GM23338 (cell line): ENCODE data around the gene ARL13A. TPM values are rescaled to one million over a fixed set of nuclear protein-coding genes. Genes with fewer than 3 reads are reported as not detected.

Experiments
- ATAC-seq: fragments of 200-7000 bp; cut with Tn5 transposase; 3 replicates; pipeline ENCODE4 v1.9.1; 2020
- DNase-seq: peaks from one replicate; pipeline ENCODE4 v3.0.0-alpha.2; 2015; ENCODE audit warnings: low spot score
- H2AFZ ChIP-seq: fragments of 200-600 bp; sonication (generic); 2 replicates; pipeline ENCODE4 v1.8.0; 2016; ENCODE audit warnings: antibody characterized with exemption, mild to moderate bottlenecking, moderate library complexity
- H3F3A ChIP-seq: fragments of 200-600 bp; sonication (generic); replicated peaks from 2 replicates; pipeline ENCODE4 v1.8.0; 2017; ENCODE audit warnings: antibody characterized with exemption, mixed run types, low read depth
- H3K27ac ChIP-seq: fragments of 200-600 bp; sonication (generic); 2 replicates; pipeline ENCODE4 v1.6.1; 2016; ENCODE audit warnings: low read depth
- H3K27me3 ChIP-seq: fragments of 200-600 bp; sonication (generic); 2 replicates; pipeline ENCODE4 v1.8.0; 2016; ENCODE audit warnings: mild to moderate bottlenecking, mixed run types, moderate library complexity; ENCODE audit not compliant: insufficient read depth
- H3K36me3 ChIP-seq: fragments of 200-600 bp; sonication (generic); 2 replicates; pipeline ENCODE4 v1.8.0; 2016; ENCODE audit warnings: mild to moderate bottlenecking; ENCODE audit not compliant: insufficient read depth
- H3K4me1 ChIP-seq: fragments of 200-600 bp; sonication (generic); 2 replicates; pipeline ENCODE4 v1.8.0; 2016; ENCODE audit warnings: mild to moderate bottlenecking, moderate library complexity; ENCODE audit not compliant: insufficient read depth
- H3K4me2 ChIP-seq: fragments of 200-600 bp; sonication (generic); 2 replicates; pipeline ENCODE4 v1.7.1; 2017; ENCODE audit warnings: mixed run types
- H3K4me3 ChIP-seq: fragments of 200-600 bp; sonication (generic); 2 replicates; pipeline ENCODE4 v1.6.1; 2016; ENCODE audit warnings: mixed run types
- H3K79me2 ChIP-seq: fragments of 200-600 bp; sonication (generic); replicated peaks from 2 replicates; pipeline ENCODE4 v1.8.0; 2017; ENCODE audit warnings: mild to moderate bottlenecking; ENCODE audit not compliant: insufficient read depth
- H3K9me2 ChIP-seq: fragments of 200-600 bp; sonication (generic); 2 replicates; pipeline ENCODE4 v1.8.0; 2017; ENCODE audit not compliant: insufficient read depth
- H4K20me1 ChIP-seq: fragments of 200-600 bp; sonication (generic); replicated peaks from 2 replicates; pipeline ENCODE4 v1.8.0; 2017; ENCODE audit warnings: mild to moderate bottlenecking; ENCODE audit not compliant: insufficient read depth
- H3K27ac Mint-ChIP-seq: 2 replicates; pipeline ENCODE4 v1.8.0; 2020; ENCODE audit warnings: inconsistent platforms, mild to moderate bottlenecking, moderate library complexity, mixed read lengths
- H3K27me3 Mint-ChIP-seq: 3 replicates; pipeline ENCODE4 v1.8.0; 2022; ENCODE audit warnings: low read depth, mild to moderate bottlenecking, moderate library complexity, mixed read lengths, inconsistent platforms; ENCODE audit not compliant: insufficient read depth, poor library complexity
- H3K36me3 Mint-ChIP-seq: 3 replicates; pipeline ENCODE4 v1.8.0; 2021; ENCODE audit warnings: low read depth, mild to moderate bottlenecking, inconsistent platforms, moderate library complexity, mixed read lengths
- H3K4me1 Mint-ChIP-seq: 3 replicates; pipeline ENCODE4 v1.8.0; 2020; ENCODE audit warnings: mild to moderate bottlenecking, inconsistent platforms, mixed read lengths
- H3K4me3 Mint-ChIP-seq: 3 replicates; pipeline ENCODE4 v1.8.0; 2021; ENCODE audit warnings: moderate library complexity, mild to moderate bottlenecking, inconsistent platforms, mixed read lengths
- H3K9me3 Mint-ChIP-seq: 3 replicates; pipeline ENCODE4 v1.8.0; 2020; ENCODE audit warnings: moderate library complexity, mild to moderate bottlenecking, inconsistent platforms, mixed read lengths
- CREB1 ChIP-seq: fragments of 250-450 bp; sonication (Bioruptor Pico); IDR thresholded peaks from 2 replicates; pipeline ENCODE4 v1.5.0; 2020; ENCODE audit warnings: low read depth, mild to moderate bottlenecking, moderate library complexity
- EZH2 ChIP-seq: fragments of 200-600 bp; sonication (generic); IDR thresholded peaks from one replicate; pipeline ENCODE4 v1.8.0; 2017; ENCODE audit warnings: antibody characterized with exemption, mild to moderate bottlenecking, low read depth; ENCODE audit not compliant: unreplicated experiment
- EZH2phosphoT487 ChIP-seq: fragments of 200-600 bp; sonication (generic); IDR thresholded peaks from one replicate; pipeline ENCODE4 v1.8.1; 2018; ENCODE audit warnings: antibody characterized with exemption; ENCODE audit not compliant: unreplicated experiment
- JUNB ChIP-seq: IDR thresholded peaks from one replicate; pipeline ENCODE4 v1.6.1; 2016; ENCODE audit warnings: antibody characterized with exemption; ENCODE audit not compliant: unreplicated experiment
- NANOG ChIP-seq: IDR thresholded peaks from 2 replicates; pipeline ENCODE4 v1.6.1; 2016; ENCODE audit warnings: antibody characterized with exemption, borderline replicate concordance
- POLR2AphosphoS5 ChIP-seq: IDR thresholded peaks from 2 replicates; pipeline ENCODE4 v1.6.1; 2016; ENCODE audit warnings: antibody characterized with exemption, low read depth
- STAT1 ChIP-seq: IDR thresholded peaks from one replicate; pipeline ENCODE4 v1.6.1; 2016; ENCODE audit warnings: antibody characterized with exemption; ENCODE audit not compliant: unreplicated experiment
- ZNF331 ChIP-seq: fragments of 250-450 bp; sonication (Bioruptor Pico); IDR thresholded peaks from 2 replicates; pipeline ENCODE4 v1.5.0; 2020; ENCODE audit warnings: low read depth, mild to moderate bottlenecking, moderate library complexity
- polyA plus RNA-seq: library from polyadenylated mRNA; unstranded; fragments of >200 nt; fragmentation: Nextera tagmentation; extraction: Ambion mirVana; gene quantifications from 2 replicates; pipeline ENCODE4 v1.2.1, GENCODE V29; 2016
- total RNA-seq: library from RNA; depleted of rRNA; stranded (reverse); fragments of >200 nt; shearing (Covaris generic); gene quantifications from 2 replicates; pipeline ENCODE4 v1.2.3, GENCODE V29; 2014
- TF ChIP-seq, protein P1 (sequence below): fragments of 250-450 bp; sonication (Bioruptor Pico); IDR thresholded peaks from 2 replicates; pipeline ENCODE4 v1.5.0; 2020; ENCODE audit warnings: mild to moderate bottlenecking, moderate library complexity
- TF ChIP-seq, protein P2 (sequence below), 2 experiments: fragments of 200-600 bp in 1 of 2; sonication (generic) in 1 of 2; conservative IDR thresholded peaks; 2 replicates each; pipeline versions ENCODE4 v1.5.1 to v1.6.1; 2016 to 2017; ENCODE audit warnings: antibody characterized with exemption in 2 of 2, low read depth in 2 of 2, mild to moderate bottlenecking in 2 of 2, moderate library complexity in 1 of 2
- TF ChIP-seq, protein P3 (sequence below): IDR thresholded peaks from 2 replicates; pipeline ENCODE4 v1.6.1; 2016; ENCODE audit warnings: antibody characterized with exemption

Gene ARL13A
- total and polyA plus RNA-seq, 2 experiments from 2014 or later, result not detected

DNA sequence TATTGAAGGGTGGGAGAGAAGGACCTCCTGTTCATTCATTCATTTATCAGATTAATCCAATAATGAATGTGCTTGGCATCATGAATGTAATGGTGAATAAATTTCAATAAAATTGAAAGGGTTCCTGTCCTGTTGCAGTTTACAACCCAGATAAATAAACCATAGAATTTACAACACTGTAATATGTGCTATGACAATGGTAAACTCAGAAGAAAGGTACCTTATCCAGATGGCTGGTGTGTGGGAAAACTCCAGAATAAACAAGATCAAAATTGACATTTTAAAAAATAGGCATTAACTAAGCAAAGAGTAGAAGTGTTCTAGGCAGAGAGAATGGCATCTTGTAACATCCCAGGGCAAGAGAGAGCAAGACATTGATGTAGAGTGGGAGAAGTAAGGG is 15.3 kb downstream of the ARL13A start:
- no peaks in the 10 kb centered on the region for H3F3A ChIP-seq
- Mint-ChIP-seq H3K4me1 (no peaks in the 10 kb centered on the region), H3K36me3 (no peaks in the 10 kb centered on the region), H3K27me3 (no peaks in the 10 kb centered on the region), H3K27ac (no peak overlapping the region), H3K9me3 (no peaks in the 10 kb centered on the region), H3K4me3 (no peak overlapping the region)
- H2AFZ ChIP-seq, result no peak overlapping the region
- no peaks in the 10 kb centered on the region for H3K9me2 ChIP-seq
- ATAC-seq (no peak), DNase-seq (no peak)
- TF ChIP-seq STAT1, result no peak
- H3K36me3 ChIP-seq, result no peaks in the 10 kb centered on the region
- no peak overlapping the region for H3K4me2 ChIP-seq
- no peak overlapping the region for H3K4me3 ChIP-seq
- H4K20me1 ChIP-seq, result no peaks in the 10 kb centered on the region
- no peak overlapping the region for H3K27ac ChIP-seq
- no peaks in the 10 kb centered on the region for H3K27me3 ChIP-seq
- H3K4me1 ChIP-seq, result no peaks in the 10 kb centered on the region
- no peaks in the 10 kb centered on the region for H3K79me2 ChIP-seq

DNA sequence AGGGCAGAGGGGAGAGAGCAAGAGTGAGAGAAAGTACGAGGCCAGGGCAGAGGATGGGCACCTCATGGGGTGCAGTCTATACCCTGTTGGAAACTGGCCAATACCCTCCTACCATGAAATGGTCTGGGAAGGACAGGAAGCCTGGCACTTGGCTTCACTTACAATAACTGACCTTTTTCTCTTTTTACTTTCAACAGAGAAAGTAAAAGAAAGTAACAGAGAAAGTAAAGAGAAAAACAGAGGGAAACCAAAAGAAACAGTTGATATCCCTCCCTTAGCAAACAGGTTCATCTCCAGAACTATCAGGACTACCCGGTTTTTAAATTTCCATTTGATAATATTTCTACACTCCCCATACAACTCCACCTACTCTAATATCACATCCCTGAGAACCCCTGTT is 20.6 kb downstream of the ARL13A start:
- no peak overlapping the region for H2AFZ ChIP-seq
- H3K27ac ChIP-seq, result no peak overlapping the region
- DNase-seq (no peak), ATAC-seq (no peak)
- H3K36me3 Mint-ChIP-seq, result no peaks in the 10 kb centered on the region
- no peaks in the 10 kb centered on the region for H3K4me1 ChIP-seq
- no peaks in the 10 kb centered on the region for H3F3A ChIP-seq
- no peaks in the 10 kb centered on the region for H3K36me3 ChIP-seq
- no peak overlapping the region for H3K27ac Mint-ChIP-seq
- no peaks in the 10 kb centered on the region for H3K9me3 Mint-ChIP-seq
- H3K4me3 Mint-ChIP-seq, result no peak overlapping the region
- no peaks in the 10 kb centered on the region for H3K4me1 Mint-ChIP-seq
- H4K20me1 ChIP-seq, result no peaks in the 10 kb centered on the region
- H3K4me2 ChIP-seq, result no peak overlapping the region
- no peaks in the 10 kb centered on the region for H3K27me3 Mint-ChIP-seq
- no peak overlapping the region for H3K4me3 ChIP-seq
- H3K79me2 ChIP-seq, result no peaks in the 10 kb centered on the region
- no peaks in the 10 kb centered on the region for H3K27me3 ChIP-seq
- H3K9me2 ChIP-seq, result no peaks in the 10 kb centered on the region
- no peak for TF ChIP-seq STAT1
- TF ChIP-seq, protein P1, sequence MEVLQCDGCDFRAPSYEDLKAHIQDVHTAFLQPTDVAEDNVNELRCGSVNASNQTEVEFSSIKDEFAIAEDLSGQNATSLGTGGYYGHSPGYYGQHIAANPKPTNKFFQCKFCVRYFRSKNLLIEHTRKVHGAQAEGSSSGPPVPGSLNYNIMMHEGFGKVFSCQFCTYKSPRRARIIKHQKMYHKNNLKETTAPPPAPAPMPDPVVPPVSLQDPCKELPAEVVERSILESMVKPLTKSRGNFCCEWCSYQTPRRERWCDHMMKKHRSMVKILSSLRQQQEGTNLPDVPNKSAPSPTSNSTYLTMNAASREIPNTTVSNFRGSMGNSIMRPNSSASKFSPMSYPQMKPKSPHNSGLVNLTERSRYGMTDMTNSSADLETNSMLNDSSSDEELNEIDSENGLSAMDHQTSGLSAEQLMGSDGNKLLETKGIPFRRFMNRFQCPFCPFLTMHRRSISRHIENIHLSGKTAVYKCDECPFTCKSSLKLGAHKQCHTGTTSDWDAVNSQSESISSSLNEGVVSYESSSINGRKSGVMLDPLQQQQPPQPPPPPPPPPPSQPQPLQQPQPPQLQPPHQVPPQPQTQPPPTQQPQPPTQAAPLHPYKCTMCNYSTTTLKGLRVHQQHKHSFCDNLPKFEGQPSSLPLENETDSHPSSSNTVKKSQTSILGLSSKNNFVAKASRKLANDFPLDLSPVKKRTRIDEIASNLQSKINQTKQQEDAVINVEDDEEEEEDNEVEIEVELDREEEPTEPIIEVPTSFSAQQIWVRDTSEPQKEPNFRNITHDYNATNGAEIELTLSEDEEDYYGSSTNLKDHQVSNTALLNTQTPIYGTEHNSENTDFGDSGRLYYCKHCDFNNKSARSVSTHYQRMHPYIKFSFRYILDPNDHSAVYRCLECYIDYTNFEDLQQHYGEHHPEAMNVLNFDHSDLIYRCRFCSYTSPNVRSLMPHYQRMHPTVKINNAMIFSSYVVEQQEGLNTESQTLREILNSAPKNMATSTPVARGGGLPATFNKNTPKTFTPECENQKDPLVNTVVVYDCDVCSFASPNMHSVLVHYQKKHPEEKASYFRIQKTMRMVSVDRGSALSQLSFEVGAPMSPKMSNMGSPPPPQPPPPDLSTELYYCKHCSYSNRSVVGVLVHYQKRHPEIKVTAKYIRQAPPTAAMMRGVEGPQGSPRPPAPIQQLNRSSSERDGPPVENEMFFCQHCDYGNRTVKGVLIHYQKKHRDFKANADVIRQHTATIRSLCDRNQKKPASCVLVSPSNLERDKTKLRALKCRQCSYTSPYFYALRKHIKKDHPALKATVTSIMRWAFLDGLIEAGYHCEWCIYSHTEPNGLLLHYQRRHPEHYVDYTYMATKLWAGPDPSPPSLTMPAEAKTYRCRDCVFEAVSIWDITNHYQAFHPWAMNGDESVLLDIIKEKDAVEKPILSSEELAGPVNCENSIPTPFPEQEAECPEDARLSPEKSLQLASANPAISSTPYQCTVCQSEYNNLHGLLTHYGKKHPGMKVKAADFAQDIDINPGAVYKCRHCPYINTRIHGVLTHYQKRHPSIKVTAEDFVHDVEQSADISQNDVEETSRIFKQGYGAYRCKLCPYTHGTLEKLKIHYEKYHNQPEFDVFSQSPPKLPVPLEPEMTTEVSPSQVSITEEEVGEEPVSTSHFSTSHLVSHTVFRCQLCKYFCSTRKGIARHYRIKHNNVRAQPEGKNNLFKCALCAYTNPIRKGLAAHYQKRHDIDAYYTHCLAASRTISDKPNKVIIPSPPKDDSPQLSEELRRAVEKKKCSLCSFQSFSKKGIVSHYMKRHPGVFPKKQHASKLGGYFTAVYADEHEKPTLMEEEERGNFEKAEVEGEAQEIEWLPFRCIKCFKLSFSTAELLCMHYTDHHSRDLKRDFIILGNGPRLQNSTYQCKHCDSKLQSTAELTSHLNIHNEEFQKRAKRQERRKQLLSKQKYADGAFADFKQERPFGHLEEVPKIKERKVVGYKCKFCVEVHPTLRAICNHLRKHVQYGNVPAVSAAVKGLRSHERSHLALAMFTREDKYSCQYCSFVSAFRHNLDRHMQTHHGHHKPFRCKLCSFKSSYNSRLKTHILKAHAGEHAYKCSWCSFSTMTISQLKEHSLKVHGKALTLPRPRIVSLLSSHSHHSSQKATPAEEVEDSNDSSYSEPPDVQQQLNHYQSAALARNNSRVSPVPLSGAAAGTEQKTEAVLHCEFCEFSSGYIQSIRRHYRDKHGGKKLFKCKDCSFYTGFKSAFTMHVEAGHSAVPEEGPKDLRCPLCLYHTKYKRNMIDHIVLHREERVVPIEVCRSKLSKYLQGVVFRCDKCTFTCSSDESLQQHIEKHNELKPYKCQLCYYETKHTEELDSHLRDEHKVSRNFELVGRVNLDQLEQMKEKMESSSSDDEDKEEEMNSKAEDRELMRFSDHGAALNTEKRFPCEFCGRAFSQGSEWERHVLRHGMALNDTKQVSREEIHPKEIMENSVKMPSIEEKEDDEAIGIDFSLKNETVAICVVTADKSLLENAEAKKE (CRISPR knock-in tag), result no peak
- TF ChIP-seq JUNB, result no peak
- no peak for TF ChIP-seq NANOG
- no peak for TF ChIP-seq EZH2
- TF ChIP-seq, protein P2, sequence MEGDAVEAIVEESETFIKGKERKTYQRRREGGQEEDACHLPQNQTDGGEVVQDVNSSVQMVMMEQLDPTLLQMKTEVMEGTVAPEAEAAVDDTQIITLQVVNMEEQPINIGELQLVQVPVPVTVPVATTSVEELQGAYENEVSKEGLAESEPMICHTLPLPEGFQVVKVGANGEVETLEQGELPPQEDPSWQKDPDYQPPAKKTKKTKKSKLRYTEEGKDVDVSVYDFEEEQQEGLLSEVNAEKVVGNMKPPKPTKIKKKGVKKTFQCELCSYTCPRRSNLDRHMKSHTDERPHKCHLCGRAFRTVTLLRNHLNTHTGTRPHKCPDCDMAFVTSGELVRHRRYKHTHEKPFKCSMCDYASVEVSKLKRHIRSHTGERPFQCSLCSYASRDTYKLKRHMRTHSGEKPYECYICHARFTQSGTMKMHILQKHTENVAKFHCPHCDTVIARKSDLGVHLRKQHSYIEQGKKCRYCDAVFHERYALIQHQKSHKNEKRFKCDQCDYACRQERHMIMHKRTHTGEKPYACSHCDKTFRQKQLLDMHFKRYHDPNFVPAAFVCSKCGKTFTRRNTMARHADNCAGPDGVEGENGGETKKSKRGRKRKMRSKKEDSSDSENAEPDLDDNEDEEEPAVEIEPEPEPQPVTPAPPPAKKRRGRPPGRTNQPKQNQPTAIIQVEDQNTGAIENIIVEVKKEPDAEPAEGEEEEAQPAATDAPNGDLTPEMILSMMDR (conservative IDR thresholded peaks at IDR 0.05; ENCODE audit: low read depth in 2 of 2), result no peak
- TF ChIP-seq CREB1 (CRISPR knock-in tag), result no peak
- TF ChIP-seq POLR2AphosphoS5, result no peak
- TF ChIP-seq, protein P3, sequence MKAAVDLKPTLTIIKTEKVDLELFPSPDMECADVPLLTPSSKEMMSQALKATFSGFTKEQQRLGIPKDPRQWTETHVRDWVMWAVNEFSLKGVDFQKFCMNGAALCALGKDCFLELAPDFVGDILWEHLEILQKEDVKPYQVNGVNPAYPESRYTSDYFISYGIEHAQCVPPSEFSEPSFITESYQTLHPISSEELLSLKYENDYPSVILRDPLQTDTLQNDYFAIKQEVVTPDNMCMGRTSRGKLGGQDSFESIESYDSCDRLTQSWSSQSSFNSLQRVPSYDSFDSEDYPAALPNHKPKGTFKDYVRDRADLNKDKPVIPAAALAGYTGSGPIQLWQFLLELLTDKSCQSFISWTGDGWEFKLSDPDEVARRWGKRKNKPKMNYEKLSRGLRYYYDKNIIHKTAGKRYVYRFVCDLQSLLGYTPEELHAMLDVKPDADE, result no peak
- no peak for TF ChIP-seq ZNF331 (CRISPR knock-in tag)
- TF ChIP-seq EZH2phosphoT487, result no peak
